Fibroblast of villous mesenchyme (primary cell): ENCODE results near the gene SBNO2. TPM values are rescaled to one million over a fixed set of nuclear protein-coding genes. Genes with fewer than 3 reads are reported as not detected.
"Not testable (repeated sequence)": the region's sequence is repeated elsewhere in the genome, so short reads cannot be mapped to it uniquely, and the experiment has no call there.

Experiments
- DNase-seq: peaks from one replicate; pipeline ENCODE4 v3.0.0-alpha.2; 2010; ENCODE audit warnings: low read depth
- H3K4me3 ChIP-seq: 2 replicates; pipeline ENCODE4 v1.5.1; 2011; ENCODE audit warnings: low read depth, mild to moderate bottlenecking, low read length
- CTCF ChIP-seq: IDR thresholded peaks from 2 replicates; pipeline ENCODE4 v1.5.1; 2012; ENCODE audit warnings: low read depth, mild to moderate bottlenecking, low read length; ENCODE audit not compliant: insufficient read depth
- total RNA-seq: library from RNA; depleted of rRNA; stranded (reverse); fragments of >200 nt; gene quantifications from 2 replicates; pipeline ENCODE4 v1.2.3, GENCODE V29; 2012

The SBNO2 gene
- total RNA-seq, 1 donor, result 69.5 TPM

GRCh38 chr19:1119475-1120217 is 54.4 kb downstream of the SBNO2 start:
- no peak overlapping the region for H3K4me3 ChIP-seq
- no peak for DNase-seq
- TF ChIP-seq CTCF, result no peak

- no peak overlapping the region for H3K4me3 ChIP-seq
- TF ChIP-seq CTCF, result no peak
- DNase-seq, result no peak
These were observed 55.1 kb downstream of the SBNO2 start for GRCh38 chr19:1118999-1119398.

- no peak for DNase-seq
- no peak for TF ChIP-seq CTCF
- no peak overlapping the region for H3K4me3 ChIP-seq
These were observed 56.4 kb downstream of the SBNO2 start for GRCh38 chr19:1117654-1118053.

GRCh38 chr19:1116726-1117581 is 57.1 kb downstream of the SBNO2 start:
- no peak overlapping the region for H3K4me3 ChIP-seq
- DNase-seq, result no peak
- TF ChIP-seq CTCF, result no peak

- no peak overlapping the region for H3K4me3 ChIP-seq
- no peak for TF ChIP-seq CTCF
- DNase-seq, result no peak
These were observed 58.2 kb downstream of the SBNO2 start for GRCh38 chr19:1115646-1116420.

GRCh38 chr19:1114728-1115127 is 59.3 kb downstream of the SBNO2 start:
- DNase-seq, H3K4me3 ChIP-seq: not testable (repeated sequence)

- no peak overlapping the region for H3K4me3 ChIP-seq
- DNase-seq, result no peak
- TF ChIP-seq CTCF, result no peak
These were observed 60.0 kb downstream of the SBNO2 start for GRCh38 chr19:1113986-1114483.
